G401.6 (cell line): ENCODE results near the gene WAPL.

Experiments
- FAIRE-seq: peaks from 2 replicates; lab custom pipeline; 2012; peaks lifted over from hg19 to GRCh38; lab: Jason Lieb, UNC

The WAPL gene

DNA sequence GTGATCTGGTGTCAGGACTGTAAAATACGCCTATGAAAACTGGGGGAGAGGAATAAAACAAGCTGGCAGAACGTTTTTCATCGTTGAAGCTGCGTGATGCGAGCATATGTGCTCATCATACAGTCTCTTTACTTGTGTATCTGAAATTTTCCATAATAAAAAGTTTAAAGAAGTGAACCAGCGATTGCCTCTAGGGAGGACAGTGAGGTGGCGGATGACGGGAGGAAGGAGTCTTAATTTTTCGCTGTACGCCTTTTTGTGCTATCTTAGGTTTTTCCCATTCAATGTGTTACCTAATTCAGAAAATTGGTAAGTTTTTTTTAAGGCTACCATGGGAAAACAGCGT lies 891 bp upstream of the WAPL start:
- no peak for FAIRE-seq

DNA sequence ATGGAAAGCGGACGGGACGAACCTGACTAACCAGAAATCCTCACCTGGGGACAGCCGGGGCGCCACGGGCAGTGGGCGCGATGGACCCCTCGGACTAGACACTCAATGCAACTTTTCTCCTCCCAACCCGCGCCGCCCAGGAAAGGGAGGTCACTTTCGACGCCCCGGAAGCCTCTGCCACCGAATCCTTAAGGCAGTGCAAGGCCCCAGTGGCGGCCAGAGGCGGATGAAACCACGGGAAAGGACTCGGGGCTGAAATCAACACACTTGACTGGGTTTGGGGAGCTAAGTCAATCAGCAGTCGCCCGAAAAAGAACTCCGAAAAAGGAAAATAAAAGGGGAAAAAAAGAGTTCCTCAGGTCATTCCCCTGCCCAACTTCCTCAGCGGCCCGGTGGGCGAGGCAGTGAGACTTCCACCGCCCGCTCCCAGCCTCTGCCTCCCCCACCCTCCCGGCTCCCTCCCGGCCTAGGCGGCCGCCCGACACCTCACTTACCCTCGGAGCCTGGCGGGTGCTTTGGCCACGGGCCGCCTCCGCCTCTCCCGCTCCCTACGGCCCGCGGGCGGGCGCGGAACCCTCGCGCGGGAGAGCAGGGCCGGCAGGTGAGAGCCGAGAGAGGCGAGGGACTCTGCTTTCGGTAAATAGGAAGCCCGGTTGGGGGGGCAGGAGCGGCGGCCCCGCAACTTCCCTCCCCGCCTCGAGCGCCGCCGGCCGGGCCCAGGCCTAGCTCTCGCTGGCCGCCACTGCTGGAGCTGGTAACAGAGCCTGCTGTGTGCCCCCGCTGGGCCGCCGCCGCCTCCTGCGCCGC lies 518 bp downstream of the WAPL start:
- no peak for FAIRE-seq

DNA sequence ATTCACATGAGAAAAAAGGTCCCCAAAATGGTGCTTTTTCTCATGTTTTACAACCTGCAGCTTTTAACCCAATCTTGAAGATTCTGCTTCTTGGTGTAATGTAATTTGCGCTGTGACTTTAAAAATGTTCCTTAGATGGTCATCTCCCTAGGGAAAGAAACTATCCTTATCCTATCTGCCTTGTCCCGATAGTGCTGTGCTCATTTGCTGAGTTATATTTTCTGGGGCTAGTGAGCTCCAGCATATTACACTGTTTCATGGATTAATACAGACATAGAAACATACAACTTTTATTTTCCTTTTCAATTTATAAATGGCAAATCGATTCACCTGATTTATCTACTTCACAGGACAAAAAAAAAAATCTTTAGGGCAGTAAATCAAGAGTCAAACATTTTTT lies 2.8 kb downstream of the WAPL start:
- FAIRE-seq, result no peak

DNA sequence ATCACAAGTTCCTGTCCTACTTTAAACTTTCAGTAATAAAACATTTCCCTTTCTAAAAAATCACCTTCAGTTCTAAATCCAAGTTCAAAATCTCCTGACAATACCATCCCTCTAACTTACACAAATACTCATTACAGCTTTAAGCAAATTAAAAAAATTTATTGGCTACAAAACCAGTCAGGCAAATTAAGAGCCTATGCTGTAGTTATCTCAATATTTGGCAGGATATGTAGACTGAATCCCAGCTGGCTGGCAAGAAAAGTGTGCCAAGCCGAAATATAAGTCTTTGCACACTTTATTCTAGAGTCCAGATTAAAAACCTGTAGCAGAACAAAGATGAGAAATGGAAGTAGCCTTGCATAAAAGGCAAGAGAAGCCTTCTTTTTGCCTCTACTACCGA lies 9.5 kb downstream of the WAPL start:
- no peak for FAIRE-seq

DNA sequence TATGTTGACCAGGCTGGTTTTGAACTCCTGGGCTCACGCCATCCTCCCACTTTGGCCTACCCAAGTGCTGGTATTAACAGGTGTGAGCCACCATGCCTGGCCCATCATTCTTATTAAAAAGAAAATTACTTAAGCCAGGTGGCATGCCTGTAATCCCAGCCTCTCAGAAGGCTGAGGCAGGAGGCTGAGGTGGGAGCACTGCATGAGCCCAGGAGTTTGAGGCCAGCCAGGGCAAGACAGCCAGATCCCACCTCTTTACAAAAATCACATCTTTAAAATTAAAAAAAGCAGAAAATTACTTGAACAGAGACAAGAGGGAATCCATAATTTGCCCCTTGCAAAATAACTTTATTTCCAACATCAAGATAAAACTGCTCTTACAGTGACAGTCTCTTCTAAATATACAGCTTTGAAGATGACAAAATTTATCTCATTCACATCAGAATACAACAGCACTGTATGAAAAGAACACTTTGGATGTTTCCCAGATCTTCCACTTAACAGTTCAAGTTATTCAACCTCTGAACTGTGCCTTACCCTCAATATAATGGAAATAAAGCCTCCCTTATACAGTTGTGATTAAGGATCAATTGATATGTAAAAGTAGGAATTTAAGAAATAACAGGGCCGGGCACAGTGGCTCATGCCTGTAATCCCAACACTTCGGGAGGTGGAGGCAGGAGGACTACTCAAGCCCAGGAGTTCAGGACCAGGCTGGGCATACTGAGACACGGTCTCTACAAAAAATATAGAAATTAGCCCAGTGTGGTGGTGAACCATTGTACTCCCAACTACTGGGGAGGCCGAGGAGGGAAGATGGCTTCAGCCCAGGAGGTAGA lies 10.3 kb downstream of the WAPL start:
- no peak for FAIRE-seq

DNA sequence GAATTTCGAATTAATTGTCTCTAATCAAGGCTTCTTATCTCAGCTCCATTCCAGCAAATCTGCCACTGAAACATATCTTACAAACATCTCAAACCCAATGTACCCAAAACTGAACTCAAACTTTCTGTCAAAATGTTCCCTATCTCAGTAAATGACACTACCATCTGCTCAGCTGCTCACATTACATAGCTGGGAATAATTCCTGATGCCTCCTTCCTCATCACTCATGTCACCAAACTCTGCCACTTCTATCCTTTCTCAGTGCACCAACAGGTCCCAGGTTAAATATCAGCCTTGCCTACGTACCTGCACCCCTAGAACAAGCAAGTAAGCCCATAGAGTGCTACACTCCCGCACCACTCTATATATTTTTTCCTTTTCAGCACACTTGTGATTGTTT lies 12.4 kb downstream of the WAPL start:
- FAIRE-seq, result no peak

DNA sequence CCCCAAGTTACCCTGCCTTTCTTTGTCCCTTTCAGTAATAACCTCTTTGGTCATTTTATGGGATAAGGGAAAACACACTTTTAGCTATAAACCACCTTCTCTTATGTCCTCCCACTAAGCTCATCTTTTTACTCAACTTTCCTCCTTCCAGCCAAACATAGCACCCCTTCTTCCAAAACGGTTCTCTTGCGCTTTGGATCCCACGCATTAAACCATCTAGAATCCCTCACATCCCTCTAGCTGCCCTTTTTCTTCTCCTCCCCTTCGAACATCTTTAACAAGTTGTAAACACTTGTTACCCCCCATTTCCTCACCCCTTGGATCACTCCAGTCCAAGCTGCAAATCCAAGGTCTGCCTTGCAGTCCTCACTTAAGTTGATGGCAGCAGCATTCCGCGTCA lies 13.4 kb downstream of the WAPL start:
- no peak for FAIRE-seq

DNA sequence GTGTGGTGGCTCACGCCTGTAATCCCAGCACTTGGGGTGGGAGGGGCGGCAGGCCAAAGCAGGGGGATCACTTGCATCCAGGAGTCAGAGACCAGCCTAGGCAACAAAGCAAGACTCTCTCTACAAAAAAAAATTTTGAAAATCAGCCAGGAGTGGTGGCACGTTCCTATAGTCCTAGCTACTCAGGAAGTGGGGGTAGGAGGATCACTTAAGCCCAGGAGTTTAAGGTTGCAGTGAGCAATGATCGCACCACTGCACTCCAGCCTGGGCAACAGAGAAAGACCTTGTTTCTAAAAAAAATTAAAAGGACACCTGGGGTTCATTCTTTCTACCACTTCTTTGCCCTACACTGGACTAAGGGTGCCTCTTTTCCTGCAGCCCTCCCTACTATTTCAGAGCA lies 15.1 kb downstream of the WAPL start:
- FAIRE-seq, result no peak

DNA sequence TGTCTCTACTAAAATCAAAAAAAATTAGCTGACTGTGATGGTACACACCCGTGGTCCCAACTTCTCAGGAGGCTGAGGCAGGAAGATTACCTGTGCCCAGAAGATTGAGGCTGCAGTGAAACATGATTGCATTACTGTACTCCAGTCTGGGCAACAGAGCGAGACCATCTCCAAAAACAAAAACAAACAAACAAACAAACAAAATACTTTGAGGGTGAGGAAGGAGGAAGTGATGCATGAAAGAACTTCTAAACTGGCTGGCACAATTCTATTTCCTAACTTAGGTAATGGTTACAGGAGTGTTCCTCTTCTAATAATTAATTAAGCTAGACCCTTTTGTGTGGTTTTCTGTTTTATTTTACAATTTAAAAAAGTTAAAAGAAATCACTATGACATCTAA lies 15.5 kb downstream of the WAPL start:
- no peak for FAIRE-seq

DNA sequence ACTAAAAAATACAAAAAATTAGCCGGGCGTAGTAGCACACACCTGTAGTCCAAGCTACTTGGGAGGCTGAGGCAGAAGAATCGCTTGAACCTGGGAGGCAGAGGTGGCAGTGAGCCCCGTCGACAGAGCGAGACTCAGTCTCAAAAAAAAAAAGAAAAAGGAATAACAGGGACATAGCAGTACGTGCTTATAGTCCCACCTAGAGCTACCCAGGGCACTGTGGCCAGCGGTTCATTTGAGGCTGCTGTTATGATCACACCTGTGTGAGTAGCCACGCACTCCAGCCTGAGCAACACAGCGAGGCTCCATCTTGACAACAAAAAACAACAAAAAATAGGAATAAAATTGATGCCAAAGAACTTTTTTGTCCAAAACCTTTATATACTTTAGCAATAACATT lies 17.1 kb downstream of the WAPL start:
- no peak for FAIRE-seq

DNA sequence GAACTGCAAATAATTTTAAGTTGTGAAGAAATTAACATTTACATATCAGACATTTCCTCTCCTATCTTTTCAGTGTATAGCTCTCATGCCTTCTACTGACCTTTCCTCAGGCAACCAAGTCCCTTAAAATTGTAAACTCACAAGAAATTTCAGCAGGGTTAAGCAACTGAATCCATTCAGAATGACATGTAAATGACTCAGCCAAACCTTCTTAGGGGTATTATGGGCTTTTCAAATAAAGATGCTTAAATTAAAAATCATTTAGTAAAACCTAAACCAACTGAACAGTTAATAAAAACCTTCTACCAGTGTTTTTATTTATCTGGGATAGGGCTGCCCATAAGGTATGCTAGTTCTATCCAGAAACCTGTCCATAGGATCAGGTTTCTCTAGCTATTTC lies 20.7 kb downstream of the WAPL start:
- no peak for FAIRE-seq

DNA sequence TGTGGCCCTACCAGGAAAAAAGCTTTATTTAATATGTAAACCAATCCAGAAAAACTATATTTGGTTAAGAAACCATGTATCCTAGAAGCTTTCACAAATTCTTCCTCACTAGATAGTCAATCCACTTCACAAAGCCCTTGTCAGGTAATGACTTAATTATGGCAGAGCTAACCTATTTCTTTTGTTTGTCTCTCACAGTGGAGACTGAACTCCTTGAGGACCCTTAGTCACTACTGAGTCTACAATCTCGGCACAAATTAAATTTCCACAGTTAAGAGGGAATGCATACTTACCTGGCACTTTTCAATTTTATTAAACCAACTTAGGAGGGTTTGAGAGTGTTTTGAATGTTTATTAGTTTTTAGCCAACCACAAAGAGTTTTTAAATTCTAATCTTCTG lies 23.0 kb downstream of the WAPL start:
- no peak for FAIRE-seq

DNA sequence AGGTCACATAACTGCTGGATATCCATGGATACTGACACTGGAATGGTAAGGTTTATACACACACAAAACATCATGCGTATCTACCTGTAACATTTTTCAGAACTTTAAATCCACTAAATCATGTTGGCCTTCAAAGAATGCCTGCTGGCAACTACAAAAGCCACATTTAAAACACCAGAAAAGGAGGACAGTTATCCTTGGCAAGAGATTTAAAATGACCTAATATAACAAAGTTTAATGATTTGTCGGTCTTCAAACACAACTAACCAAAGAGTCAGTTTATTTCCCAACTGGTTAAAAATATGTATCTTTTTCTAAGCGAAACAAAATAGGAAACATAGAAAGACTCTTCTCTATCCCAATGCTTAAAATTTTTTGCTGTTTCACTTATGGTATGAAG lies 24.0 kb downstream of the WAPL start:
- FAIRE-seq, result peak; percentile 8

DNA sequence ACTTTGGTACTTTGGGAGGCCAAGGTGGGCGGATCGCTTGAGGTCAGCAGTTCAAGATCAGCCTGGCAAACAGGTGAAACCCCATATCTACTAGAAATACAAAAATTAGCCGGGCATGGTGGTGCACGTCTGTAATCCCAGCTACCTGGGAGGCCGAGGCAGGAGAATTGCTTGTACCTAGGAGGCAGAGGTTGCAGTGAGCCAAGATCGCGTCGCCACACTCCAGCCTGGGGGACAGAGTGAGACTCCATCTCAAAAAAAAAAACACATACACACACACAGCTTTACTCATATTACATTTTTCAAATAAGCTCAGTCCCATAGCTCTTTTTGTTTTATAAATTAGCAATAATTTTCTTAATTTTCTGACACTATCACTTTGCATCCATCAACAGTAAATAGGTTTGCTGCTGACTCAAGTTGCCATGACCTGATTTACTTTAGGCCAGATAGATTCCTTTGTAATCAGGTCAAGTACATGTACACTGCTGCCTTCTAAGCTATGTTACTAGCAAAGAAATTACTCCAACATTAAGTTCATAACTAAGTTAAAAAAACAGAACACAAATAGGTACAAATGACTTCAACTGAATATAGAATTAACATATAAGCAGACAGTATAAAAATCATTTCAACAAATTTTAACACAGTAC lies 31.5 kb downstream of the WAPL start:
- peak; percentile 67 for FAIRE-seq

DNA sequence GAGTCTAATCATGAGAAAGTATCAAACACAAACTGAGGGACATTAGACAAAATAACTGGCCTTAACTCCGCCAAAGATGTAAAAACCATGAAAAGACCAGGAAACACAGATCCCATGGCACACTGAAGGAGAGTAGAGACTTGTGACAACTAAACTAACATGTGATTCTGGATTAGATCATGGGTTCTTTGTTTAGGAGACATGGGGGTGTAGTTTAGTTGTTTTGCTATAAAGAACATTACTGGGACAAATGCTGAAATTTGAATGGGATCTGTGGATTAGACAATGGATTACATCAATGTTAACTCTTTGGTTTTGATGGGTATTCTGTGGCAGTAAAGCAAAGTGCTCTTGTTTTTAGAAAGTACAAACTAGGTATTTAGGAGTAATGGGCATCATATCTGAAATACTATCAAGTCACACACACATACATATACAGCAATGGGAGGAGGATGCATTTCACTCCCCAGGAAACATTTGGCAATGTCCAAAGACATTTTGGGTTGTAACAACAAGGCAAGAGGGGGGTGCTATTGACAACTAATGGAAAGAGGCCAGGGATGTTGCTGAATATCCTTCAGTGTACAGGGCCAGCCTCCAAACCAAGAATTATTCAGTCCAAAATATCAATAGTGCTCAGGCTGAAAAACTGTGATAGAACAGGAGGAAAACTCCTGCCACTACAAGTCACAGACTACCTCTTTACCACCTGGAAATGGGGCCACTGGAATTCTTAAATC lies 32.4 kb downstream of the WAPL start:
- no peak for FAIRE-seq

DNA sequence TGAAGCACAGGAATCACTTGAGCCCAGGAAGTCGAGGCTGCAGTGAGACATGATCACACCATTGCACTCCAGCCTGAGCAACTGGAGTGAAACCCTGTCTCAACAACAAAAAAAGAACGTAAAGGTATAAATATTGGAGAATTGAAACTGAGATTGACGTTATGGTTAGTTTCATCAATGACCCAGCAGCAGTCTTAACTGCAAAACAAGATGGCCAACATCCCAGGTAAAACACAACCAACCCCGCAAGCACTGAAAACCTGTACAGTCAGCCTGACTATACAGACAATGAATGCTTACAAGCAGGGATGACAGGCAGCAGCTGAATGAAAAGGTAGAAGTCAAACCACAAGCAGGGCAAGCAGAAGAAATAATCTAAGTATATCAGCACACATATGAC lies 34.7 kb downstream of the WAPL start:
- FAIRE-seq, result no peak

DNA sequence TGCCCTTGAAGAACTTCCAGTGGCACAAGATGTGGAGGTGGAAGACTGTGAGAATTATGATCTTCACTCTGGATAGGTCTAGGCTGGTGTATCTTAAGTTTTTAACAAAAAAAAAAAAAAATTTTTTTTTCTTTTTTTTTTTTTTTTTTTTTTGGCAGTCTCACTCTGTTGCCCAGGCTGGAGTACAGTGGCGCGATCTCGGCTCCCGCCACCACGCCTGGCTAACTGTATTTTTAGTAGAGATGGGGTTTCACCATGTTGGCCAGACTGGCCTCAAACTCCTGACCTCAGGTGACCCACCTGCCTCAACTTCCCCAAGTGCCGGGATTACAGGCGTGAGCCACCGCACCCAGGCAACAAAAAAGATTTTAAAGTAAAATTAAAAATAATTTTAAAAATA lies 37.9 kb downstream of the WAPL start:
- no peak for FAIRE-seq

DNA sequence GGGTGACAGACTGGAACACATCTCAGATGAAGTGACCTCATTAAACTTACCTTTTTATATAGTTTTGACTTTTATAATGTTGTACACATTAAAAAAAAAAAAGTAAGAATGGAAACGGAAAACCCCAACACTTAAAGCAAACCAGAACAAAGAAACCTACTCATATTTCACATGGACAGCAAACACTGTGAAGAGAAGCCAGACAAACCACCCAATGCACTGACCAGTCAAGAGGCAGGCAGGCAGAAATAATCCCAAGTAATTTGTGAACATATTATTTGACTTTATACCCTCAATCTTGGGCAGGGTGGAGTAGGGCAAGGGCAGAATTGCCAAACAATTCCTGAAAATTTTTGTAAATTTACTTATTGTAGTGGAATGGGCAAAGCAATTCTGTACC lies 39.8 kb downstream of the WAPL start:
- no peak for FAIRE-seq

DNA sequence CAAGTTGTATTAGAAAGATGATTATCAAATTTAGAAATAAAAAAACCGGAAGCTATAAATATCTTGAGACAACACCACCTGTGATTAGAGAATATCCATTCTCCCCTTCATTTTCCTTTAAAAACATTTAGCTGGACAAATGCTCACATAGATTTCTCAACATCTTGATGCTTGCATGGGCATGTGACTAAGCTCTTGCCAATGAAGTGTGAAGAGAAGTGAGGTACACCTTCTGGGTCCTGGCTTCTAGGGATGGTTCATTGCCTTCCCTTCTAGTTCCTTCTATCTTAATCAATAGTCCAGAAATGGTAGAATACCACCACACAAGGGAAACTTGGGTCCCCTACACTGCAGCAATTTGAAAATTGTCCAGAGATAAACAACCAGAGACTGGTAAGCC lies 41.0 kb downstream of the WAPL start:
- no peak for FAIRE-seq

DNA sequence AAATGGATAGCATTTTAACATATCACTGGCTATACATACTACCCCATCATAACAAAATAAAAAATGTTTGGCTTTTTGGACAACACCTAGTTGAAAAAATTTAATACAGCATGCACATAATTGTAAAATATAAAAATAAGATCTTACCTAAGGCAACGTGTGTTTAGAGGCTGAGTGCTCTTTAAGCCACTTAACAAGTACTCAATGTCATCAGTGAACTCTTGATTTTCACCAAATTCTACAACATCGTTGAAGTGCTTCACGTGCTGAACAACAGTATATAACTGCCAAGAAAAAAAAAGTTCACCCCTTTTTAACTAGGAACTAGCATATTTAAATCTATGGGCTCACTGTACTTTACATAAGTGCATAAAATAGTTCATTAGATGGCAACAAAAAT lies 49.5 kb downstream of the WAPL start:
- FAIRE-seq, result no peak

DNA sequence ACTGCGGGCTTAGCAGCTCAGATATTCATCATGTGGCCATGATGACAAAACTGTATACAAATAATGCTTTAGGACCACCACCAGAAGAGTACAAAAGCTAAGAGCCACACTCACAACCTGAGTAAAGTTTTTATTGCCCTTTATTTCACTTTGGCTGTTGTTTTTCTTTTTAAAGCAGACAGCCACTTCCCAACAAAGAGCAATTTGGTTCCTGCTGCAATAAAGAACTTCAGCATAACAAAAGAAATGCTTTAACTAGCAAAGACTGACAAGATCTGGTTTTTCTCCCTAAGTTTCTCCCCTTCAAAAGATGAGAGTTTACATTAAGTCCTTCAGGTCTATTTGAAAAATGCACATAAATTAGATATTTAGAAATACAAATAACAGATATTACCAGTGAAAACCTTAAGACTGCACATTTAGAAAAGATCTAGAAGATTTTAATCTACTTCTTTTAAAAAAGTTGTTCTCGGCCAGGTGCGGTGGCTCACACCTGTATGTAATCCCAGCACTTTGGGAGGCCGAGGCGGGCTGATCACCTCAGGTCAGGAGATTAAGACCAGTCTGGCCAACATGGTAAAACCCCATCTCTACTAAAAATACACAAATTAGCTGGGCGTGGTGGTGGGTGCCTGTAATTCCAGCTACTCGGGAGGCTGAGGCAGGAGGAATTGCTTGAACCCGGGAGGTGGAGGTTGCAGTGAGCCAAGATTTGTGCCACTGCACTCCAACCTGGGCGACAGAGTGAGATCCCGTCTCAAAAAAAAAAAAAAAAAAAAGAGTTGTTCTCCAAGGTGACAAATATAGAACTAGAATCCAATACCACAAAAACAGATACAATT lies 59.4 kb downstream of the WAPL start:
- FAIRE-seq, result no peak

DNA sequence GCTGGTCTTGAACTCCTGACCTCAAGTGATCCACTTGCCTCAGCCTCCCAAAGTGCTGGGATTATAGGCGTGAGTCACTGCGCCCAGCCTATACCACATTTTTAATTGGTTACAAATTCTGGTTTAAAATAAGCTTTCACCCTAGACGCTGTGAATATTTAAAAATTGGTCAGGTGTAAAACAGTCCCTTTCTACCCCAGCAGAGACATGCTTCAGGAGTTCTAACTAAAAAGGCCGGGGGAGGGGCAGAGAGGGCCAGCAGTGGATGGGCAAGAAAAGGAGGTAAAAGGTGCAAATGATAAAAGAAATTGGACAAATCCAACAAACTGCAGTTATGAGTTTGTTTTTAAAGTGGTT lies 70.0 kb downstream of the WAPL start:
- FAIRE-seq, result no peak
